ENCODE measurements around the gene RCL1. TPM values are rescaled to one million over a fixed set of nuclear protein-coding genes. Genes with fewer than 3 reads are reported as not detected.
"Not testable (repeated sequence)": the region's sequence is repeated elsewhere in the genome, so short reads cannot be mapped to it uniquely, and the experiment has no call there.

Gene RCL1
- total RNA-seq, 1 experiment from 2014 or later, result 31.2 TPM

GRCh38 chr9:4746278-4747030, 46.3 kb upstream of the RCL1 start:
- H3K27me3 ChIP-seq (replicated peaks; ENCODE audit: insufficient read depth, low read depth, low read length, poor library complexity), result no peaks in the 10 kb centered on the region
- BruUV-seq (replicated peaks), result no TSS peak
- no peak for TF ChIP-seq CTCF (conservative IDR thresholded peaks at IDR 0.05; ENCODE audit: low read depth, low read length)
- no peak for TF ChIP-seq EZH2 (IDR thresholded peaks at IDR 0.05; ENCODE audit: borderline replicate concordance, low read depth, low read length, poor library complexity, severe bottlenecking)
- H3K36me3 ChIP-seq (ENCODE audit: insufficient read depth, low read length, poor library complexity, severe bottlenecking), result no peaks in the 10 kb centered on the region
- H3K4me3 ChIP-seq (ENCODE audit: low read depth, low read length, poor library complexity, severe bottlenecking), result no peak overlapping the region
- ChIA-PET POLR2A (ENCODE audit: low non-redundant PET) (no interaction called here), CTCF (interaction anchor here (0.7 kb wide), 1 partner anchor 704 kb away, joined by 3 read pairs; the partner anchor contains the start of gene CD274)
- no peak overlapping the region for H3K27ac ChIP-seq (ENCODE audit: low read depth, low read length, poor library complexity, severe bottlenecking)
- H3K9me3 ChIP-seq (ENCODE audit: low read depth, low read length, poor library complexity, severe bottlenecking), result no peaks in the 10 kb centered on the region
- peaks cover 15% of the 10 kb centered on the region for H3K4me1 ChIP-seq (ENCODE audit: insufficient read depth, low read length, poor library complexity, severe bottlenecking)
- no peak for DNase-seq (ENCODE audit: low spot score)
- intact Hi-C loops (cut with micrococcal nuclease; ENCODE audit: unreplicated experiment), result loop anchor here (10.0 kb wide), 1 partner anchor 142 kb away; no protein-coding TSS in a partner anchor

GRCh38 chr9:4748612-4749011, 44.1 kb upstream of the RCL1 start:
- no peaks in the 10 kb centered on the region for H3K27me3 ChIP-seq (replicated peaks; ENCODE audit: insufficient read depth, low read depth, low read length, poor library complexity)
- ChIA-PET CTCF (no interaction called here), POLR2A (ENCODE audit: low non-redundant PET) (no interaction called here)
- TF ChIP-seq CTCF (conservative IDR thresholded peaks at IDR 0.05; ENCODE audit: low read depth, low read length), result no peak
- no peak for TF ChIP-seq EZH2 (IDR thresholded peaks at IDR 0.05; ENCODE audit: borderline replicate concordance, low read depth, low read length, poor library complexity, severe bottlenecking)
- no TSS peak for BruUV-seq (replicated peaks)
- H3K36me3 ChIP-seq (ENCODE audit: insufficient read depth, low read length, poor library complexity, severe bottlenecking), result no peaks in the 10 kb centered on the region
- no peak for DNase-seq (ENCODE audit: low spot score)
- no peaks in the 10 kb centered on the region for H3K9me3 ChIP-seq (ENCODE audit: low read depth, low read length, poor library complexity, severe bottlenecking)
- H3K4me1 ChIP-seq (ENCODE audit: insufficient read depth, low read length, poor library complexity, severe bottlenecking), result peaks cover under 1% of the 10 kb centered on the region
- intact Hi-C loops (cut with micrococcal nuclease; ENCODE audit: unreplicated experiment), result loop anchor here (10.0 kb wide), 1 partner anchor 144 kb away; no protein-coding TSS in a partner anchor
- H3K4me3 ChIP-seq (ENCODE audit: low read depth, low read length, poor library complexity, severe bottlenecking), result no peak overlapping the region
- H3K27ac ChIP-seq (ENCODE audit: low read depth, low read length, poor library complexity, severe bottlenecking), result no peak overlapping the region

GRCh38 chr9:4750023-4750673, 42.6 kb upstream of the RCL1 start:
- DNase-seq (ENCODE audit: low spot score), result peak; percentile 72
- POLR2A ChIA-PET (ENCODE audit: low non-redundant PET), result no interaction called here
- intact Hi-C loops (cut with micrococcal nuclease; ENCODE audit: unreplicated experiment), result loop anchor here (5.0 to 10.0 kb wide), 2 partner anchors 445 to 692 kb away; no protein-coding TSS in a partner anchor
- Histone ChIP-seq H3K4me1 (ENCODE audit: insufficient read depth, low read length, poor library complexity, severe bottlenecking) (no peaks in the 10 kb centered on the region), H3K27ac (ENCODE audit: low read depth, low read length, poor library complexity, severe bottlenecking) (no peak overlapping the region), H3K27me3 (replicated peaks; ENCODE audit: insufficient read depth, low read depth, low read length, poor library complexity) (no peaks in the 10 kb centered on the region), H3K4me3 (ENCODE audit: low read depth, low read length, poor library complexity, severe bottlenecking) (no peak overlapping the region), H3K36me3 (ENCODE audit: insufficient read depth, low read length, poor library complexity, severe bottlenecking) (no peaks in the 10 kb centered on the region), H3K9me3 (ENCODE audit: low read depth, low read length, poor library complexity, severe bottlenecking) (no peaks in the 10 kb centered on the region)
- no TSS peak for BruUV-seq (replicated peaks)
- TF ChIP-seq CTCF (conservative IDR thresholded peaks at IDR 0.05; ENCODE audit: low read depth, low read length) (peak; percentile 77), EZH2 (IDR thresholded peaks at IDR 0.05; ENCODE audit: borderline replicate concordance, low read depth, low read length, poor library complexity, severe bottlenecking) (no peak)
- CTCF ChIA-PET, result interaction anchor here (0.7 to 2.1 kb wide), 5 partner anchors 9 to 877 kb away, joined by 3 to 8 read pairs (median 3); no protein-coding TSS in a partner anchor

- H3K27ac ChIP-seq (ENCODE audit: low read depth, low read length, poor library complexity, severe bottlenecking), result not testable (repeated sequence)
- intact Hi-C loops (cut with micrococcal nuclease; ENCODE audit: unreplicated experiment), result loop anchor here (5.0 to 10.0 kb wide), 2 partner anchors 440 to 688 kb away; no protein-coding TSS in a partner anchor
- CTCF ChIA-PET, result interaction anchor here (0.6 kb wide), 1 partner anchor 854 kb away, joined by 5 read pairs; no protein-coding TSS in a partner anchor
Observed at GRCh38 chr9:4754530-4754929, 38.2 kb upstream of the RCL1 start.

More at GRCh38 chr9:4754530-4754929, 38.2 kb upstream of the RCL1 start:
- H3K4me1 ChIP-seq (ENCODE audit: insufficient read depth, low read length, poor library complexity, severe bottlenecking); H3K4me3 ChIP-seq (ENCODE audit: low read depth, low read length, poor library complexity, severe bottlenecking); H3K36me3 ChIP-seq (ENCODE audit: insufficient read depth, low read length, poor library complexity, severe bottlenecking); H3K27me3 ChIP-seq (replicated peaks; ENCODE audit: insufficient read depth, low read depth, low read length, poor library complexity); BruUV-seq (replicated peaks); DNase-seq (ENCODE audit: low spot score); H3K9me3 ChIP-seq (ENCODE audit: low read depth, low read length, poor library complexity, severe bottlenecking); POLR2A ChIA-PET (ENCODE audit: low non-redundant PET): not testable (repeated sequence)

Data from A673 (cell line).